Adipose tissue (tissue), 3 donors: ENCODE results near the gene SLAMF1. TPM values are rescaled to one million over a fixed set of nuclear protein-coding genes. Genes with fewer than 3 reads are reported as not detected.
"Not testable (repeated sequence)": the region's sequence is repeated elsewhere in the genome, so short reads cannot be mapped to it uniquely, and the experiment has no call there.

Experiments used
- H3K27ac ChIP-seq: one replicate; pipeline ENCODE4 v1.5.1; 2013; ENCODE audit warnings: low read depth, low read length
- WGBS, 3 donors: extraction: QIAGEN DNeasy Blood & Tissue Kit; methylation state at CpG; one replicate each; pipeline ENCODE4 v1.1.7; 2013; 5-methylcytosine and 5-hydroxymethylcytosine counted together
- polyA plus RNA-seq, 3 donors: library from polyadenylated mRNA; stranded (reverse); fragments of 200-250 nt; gene quantifications; one replicate each; pipeline ENCODE4 v1.2.3, GENCODE V29; 2013
- donor health status: healthy with polysubstance abuse.
- donor health status: Bipolar disorder and iron deficiency.
- donor health status: healthy.

The SLAMF1 gene, protein sequence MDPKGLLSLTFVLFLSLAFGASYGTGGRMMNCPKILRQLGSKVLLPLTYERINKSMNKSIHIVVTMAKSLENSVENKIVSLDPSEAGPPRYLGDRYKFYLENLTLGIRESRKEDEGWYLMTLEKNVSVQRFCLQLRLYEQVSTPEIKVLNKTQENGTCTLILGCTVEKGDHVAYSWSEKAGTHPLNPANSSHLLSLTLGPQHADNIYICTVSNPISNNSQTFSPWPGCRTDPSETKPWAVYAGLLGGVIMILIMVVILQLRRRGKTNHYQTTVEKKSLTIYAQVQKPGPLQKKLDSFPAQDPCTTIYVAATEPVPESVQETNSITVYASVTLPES
- 1 to 10 TPM in 1 of 3 donors, under 1 TPM in 1, not detected in 1; 0.12 to 3.6 TPM for polyA plus RNA-seq

DNA sequence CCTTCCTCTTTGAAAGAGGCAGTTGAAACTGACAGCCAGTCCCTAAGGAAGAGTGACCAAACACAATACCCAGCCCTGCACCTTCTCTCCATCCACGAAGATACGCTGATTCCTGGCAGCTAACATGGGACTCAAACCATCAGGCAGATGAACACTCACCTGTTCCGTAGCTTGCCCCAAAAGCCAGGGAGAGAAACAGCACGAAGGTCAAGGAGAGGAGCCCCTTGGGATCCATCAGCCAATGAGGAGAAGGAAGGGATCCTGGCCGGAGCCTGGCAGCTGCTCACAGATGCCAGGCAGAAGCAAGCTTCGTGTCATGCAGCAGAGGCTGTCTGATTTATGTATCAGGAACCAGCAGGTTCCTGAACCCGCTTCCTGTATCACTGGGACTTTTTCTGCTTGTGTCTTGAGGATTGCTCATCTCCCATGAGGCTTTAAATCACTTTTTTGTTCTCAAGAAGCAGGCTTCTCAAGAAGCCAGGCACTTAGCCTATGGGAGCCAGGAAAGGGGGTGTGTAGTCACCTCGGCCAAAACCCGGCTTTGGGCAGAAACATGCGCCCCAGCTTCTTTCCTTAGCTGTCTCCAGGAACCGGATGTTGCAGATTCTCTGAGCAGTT lies at the start of gene SLAMF1:
Gene SLAMF1, minus strand, starts transcription at position 334 of the 618 bp plus-strand sequence. Its CDS starts 99 bp downstream, at position 235.
- H3K27ac ChIP-seq, result no peak within 1 kb of the TSS
- WGBS, 3 donors, result 29 to 72% (median 34%) methylated on average over 11 of the region's 11 CpGs

DNA sequence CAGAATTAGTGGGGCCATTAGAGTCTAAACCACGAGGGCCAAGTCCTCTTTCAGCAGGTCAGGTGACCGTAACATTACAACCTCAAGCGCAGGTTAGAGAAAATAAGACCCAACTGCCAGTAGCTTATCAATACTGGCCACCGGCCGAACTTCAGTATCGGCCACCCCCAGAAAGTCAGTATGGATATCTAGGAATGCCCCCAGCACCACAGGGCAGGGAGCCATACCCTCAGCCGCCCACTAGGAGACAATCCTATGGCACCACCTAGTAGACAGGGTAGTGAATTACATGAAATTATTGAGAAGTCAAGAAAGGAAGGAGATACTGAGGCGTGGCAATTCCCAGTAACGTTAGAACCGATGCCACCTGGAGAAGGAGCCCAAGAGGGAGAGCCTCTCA lies 45.5 kb upstream of the SLAMF1 start:
- 81 to 87% (median 81%) methylated on average over 10 of the region's 10 CpGs for WGBS, 3 donors
- not testable (repeated sequence) for H3K27ac ChIP-seq

DNA sequence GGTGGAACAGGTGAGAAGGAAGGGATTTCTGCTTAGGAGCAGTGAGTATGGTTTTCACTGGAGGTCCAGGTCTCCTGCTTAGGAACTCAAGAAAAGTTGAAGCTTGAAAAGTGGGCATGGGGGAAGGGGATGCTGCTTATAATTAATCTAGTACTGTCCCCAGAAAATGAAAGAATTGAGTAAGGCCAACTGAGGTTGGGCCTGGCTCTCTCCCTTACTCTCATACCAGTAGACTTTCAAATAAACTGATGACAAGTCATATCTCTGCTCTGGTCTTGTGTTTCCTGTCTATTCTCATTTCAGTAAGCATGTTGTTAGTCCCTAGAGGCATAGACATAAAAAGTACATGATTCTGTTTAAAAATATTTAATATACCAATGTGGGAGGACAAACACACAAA lies 38.4 kb upstream of the SLAMF1 start:
- H3K27ac ChIP-seq, result no peak overlapping the region

DNA sequence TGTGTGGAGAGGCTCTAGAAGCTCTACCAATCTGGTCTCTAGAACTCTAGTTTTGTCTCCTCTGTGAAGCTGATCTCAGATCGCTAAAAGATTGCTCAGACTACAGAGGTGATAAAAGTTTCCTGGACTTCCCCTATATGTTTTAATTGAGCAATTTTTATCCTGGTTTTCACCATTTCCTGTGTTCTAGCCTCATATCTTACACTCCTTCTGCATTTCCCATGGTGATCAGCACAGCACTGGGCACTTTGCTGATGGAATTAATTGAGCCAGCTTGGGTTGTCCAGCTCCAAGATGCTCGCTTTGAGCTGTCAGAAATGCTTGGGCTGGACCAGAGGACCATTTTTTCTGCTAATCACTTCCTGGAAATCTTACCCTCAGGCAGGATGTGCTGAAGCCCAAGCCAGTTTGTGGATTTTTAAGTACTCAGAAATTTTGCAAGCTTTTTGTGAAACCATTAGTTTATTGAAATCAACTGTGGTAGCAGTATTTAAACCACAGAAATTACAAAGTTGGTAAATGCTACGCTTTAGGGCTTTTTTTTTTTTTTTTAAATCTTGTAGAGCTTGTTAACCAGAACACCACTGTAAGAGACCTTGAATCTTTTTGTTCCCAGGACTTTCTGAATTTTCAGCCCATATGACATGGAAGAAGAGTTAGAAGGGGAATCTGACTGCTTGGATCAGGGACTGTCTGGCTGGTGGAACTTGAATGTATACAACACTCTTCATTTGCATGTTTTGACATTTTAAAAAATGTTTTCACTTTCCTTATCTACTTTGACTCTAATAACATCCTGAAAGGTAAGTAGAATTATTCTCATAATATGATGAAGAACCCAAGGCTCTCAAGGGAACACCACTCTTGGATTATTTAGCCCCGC lies 36.4 kb upstream of the SLAMF1 start:
- 44 to 80% (median 58%) methylated on average over 4 of the region's 4 CpGs for WGBS, 3 donors
- H3K27ac ChIP-seq, result no peak overlapping the region

DNA sequence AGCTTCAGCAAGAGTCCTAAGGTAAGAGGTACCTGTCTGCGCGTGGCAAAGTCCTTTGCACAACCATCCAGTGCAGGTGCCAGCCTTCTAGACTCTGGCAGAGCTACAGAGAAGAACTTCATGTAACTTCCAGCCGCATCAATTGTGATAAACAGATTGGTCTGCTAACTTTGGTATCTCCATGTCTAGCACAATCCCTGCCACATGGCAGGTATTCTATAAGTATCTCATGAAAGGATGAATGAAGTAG lies 35.0 kb upstream of the SLAMF1 start:
- 89 to 98% (median 94%) methylated on average over 3 of the region's 3 CpGs for WGBS, 3 donors
- no peak overlapping the region for H3K27ac ChIP-seq

DNA sequence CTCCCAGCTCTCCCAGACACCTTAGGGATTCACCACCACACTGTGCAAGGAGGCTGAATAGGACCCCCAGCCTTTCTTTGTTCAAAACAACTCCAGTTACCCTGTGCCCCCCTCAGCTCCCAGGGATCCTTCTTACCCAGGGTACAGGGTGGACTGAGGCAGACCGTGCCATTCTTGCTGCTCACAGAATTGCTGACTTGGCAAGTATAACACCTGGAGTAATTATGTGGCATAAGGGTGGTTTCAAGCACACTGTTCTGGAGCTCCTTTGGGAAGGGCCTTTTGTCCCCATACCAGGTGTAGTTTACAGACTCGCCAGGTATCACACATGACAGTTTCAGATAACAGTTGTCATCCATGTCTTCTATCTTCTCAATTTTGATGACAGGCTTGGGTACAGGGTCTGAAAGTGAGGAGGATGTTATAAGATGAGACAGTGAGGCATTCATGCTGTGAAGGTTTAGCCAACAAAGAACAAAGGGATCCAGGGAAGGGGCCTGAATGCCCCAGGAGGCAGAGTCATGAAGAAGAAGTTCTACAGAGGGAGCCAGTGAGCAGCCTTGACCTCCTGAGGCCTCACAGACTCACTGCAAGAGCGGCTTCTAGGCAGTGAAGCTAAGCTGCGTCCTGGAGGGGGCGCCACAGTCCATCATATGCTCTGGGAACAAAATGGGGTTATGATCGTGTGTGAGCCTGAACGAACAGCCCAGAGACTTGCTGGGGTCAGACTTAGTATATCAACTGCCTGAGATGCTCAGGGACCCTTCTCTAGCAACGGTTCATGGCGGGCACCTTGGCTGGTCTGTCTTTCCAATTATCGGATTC lies 34.4 kb upstream of the SLAMF1 start:
- 51 to 58% (median 56%) methylated on average over 10 of the region's 10 CpGs for WGBS, 3 donors
- H3K27ac ChIP-seq, result no peak overlapping the region

DNA sequence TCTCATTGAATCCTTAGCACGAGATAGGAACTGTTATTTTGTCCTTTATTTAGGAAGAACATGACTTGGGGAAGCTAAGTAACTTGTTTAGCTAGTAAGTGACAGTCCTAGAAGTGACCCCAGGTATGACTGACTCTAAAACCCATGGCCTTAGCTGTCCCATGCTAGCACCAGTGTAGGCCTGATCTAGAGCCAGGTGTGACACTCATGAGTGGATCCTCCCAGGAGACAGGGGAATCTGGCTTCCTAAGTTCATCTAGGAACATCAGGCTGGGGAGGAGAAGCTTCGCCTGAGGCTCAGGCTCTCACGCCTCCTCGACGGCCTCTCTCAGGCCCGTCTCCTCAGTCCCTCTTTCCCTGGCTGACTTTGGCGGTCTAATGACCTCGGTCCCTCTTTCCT lies 33.6 kb upstream of the SLAMF1 start:
- no peak overlapping the region for H3K27ac ChIP-seq
- WGBS, 3 donors, result 93 to 94% (median 94%) methylated on average over 8 of the region's 8 CpGs

DNA sequence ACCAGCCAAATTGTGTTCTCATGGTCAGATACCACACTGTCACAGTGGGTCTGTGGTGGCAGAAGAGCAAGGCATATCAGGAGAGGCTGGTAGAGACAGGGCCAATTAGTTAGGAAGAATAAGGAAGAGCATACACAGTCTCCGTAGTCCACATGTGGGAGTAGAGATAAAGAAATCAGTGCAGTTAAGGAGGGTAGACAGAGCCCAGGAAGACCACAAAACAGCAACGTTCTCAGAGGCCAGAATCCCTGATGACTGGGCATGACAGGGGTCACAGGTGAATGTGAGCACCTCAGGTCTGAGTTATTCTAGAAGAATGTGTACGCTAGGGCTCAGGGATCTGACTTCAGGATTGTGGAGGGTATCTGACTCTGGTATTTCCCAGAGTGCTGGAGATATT lies 33.0 kb upstream of the SLAMF1 start:
- WGBS, 3 donors, result 72 to 84% (median 78%) methylated on average over 3 of the region's 3 CpGs
- H3K27ac ChIP-seq, result no peak overlapping the region

DNA sequence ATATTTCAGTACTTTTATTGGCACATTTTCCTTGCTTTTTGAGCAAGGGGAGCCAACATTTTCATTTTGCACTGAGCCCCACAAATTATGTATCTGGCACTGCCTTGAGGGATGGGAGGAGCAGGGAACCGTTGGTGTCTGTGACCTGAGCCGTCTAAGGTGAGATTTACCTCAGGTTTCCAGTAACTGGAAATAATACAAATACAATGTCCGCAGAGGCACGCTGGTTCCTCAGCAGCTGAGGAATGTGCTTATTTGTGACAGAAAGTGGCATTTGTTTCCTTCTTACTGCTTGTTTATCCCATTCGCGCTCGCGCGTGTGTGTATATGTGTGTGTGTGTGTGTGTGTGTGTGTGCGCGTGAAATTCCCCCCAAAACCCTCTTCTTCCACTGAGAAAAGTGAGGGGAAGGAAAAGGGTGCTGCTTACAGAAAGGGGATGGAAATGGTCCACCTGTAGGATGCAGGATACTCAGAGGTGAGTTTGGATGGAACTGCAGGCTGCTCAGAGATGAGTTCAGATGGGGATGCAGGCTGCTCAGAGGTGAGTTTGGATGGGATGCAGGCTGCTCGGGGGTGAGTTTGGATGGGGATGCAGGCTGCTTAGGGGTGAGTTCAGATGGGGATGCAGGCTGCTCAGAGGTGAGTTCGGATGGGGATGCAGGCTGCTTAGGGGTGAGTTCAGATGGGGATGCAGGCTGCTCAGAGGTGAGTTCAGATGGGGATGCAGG lies 30.2 kb upstream of the SLAMF1 start:
- 71 to 79% (median 76%) methylated on average over 13 of the region's 13 CpGs for WGBS, 3 donors
- H3K27ac ChIP-seq, result no peak overlapping the region

DNA sequence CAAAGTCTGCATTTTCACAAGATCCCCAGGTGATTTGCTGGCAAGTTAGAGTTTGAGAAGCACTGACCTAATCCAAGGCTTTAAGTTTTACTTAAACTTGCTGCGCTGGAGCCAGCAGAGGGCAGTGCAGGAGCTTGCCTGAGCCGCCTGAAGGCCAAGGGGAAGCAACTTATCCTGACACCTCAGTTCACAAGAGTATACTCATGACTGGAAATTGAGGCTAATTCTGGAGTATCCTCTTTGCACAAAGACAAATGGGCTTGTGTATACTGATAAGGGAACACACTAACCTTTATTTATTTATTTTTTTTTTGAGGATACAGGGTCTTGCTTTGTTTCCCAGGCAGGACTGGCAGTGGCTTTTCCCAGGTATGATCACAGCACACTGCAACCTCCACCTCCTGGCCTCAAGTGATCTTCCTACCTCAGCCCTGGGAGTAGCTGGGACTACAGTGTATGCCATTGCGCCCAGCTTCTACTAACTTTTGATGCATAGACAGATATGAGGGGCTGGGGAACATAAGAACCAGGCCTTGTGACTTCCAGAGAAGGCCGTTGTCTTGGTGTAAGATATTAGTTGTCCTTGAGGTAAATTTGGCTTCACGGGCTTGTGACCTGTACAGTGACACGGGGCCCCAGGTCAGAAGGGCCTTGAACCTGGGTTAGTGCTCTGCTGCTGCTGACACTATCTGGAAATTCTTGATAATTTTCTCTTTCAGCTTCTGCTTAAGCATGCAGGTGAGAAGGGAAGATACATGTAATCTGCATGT lies 29.0 kb upstream of the SLAMF1 start:
- 37 to 53% (median 51%) methylated on average over 6 of the region's 6 CpGs for WGBS, 3 donors
- H3K27ac ChIP-seq, result no peak overlapping the region

DNA sequence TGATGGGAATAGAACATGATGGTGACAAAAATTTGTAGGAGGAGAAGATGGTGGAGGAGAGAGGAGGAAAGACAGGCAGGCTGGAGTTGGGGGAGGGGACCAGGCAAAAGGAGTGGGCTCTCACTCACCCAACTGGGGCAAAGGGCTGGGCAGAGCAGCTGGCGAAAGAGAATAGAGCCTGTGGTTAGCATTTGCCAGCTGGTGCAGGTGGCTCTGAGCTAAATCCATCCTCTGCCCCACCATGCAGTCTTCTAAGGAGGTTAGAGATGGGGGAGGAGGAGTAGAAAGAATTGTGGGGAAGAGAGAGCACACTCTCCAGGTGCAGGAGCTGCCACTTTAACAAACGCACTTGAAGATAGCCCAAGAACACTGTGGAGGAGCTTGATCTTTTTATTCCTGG lies 27.6 kb upstream of the SLAMF1 start:
- H3K27ac ChIP-seq, result no peak overlapping the region
- WGBS, 3 donors, result 49 to 72% (median 63%) methylated on average over 2 of the region's 2 CpGs

DNA sequence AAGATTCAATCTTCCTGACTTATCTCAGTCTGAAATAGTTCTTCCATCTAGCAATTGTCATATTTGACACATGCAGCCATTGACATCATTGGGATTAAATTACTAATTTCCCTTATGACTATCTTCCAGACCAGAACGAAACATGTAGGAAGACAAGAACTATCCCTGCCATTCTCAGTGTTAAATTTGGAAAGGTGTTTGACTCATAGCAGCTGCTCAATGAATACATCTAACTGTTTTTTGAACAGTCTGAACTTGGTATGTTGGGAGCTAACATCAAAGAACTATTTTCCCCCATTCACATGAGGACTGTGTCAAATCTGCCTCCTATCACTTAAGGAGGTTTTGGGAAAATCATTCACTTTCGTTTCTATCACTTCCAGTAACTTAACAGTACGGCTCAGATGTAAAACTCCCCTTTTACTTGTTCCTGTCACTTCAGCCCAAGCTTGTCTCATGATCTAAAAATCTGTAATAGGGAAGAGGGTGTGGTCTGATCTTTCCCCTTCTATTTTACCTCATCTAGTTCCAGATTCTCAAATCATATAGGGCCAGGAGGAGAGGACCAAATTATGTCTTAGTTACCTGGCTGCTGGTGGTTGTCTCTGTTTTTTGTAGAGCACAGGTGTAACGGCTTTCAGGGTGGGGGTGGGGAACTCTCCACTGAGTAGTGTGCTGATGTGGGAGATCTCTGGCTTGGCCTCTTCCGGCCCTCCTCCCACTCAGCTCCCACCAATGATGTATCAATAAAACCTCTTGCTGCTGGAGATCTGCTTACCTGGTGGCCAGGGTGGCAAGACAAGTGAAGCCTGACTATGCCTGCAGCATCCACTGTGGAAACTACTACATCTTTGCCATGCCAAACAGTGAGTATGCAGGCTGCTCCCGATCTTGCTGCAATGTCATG lies 26.2 kb upstream of the SLAMF1 start:
- 47 to 53% (median 51%) methylated on average over 6 of the region's 6 CpGs for WGBS, 3 donors
- no peak overlapping the region for H3K27ac ChIP-seq

DNA sequence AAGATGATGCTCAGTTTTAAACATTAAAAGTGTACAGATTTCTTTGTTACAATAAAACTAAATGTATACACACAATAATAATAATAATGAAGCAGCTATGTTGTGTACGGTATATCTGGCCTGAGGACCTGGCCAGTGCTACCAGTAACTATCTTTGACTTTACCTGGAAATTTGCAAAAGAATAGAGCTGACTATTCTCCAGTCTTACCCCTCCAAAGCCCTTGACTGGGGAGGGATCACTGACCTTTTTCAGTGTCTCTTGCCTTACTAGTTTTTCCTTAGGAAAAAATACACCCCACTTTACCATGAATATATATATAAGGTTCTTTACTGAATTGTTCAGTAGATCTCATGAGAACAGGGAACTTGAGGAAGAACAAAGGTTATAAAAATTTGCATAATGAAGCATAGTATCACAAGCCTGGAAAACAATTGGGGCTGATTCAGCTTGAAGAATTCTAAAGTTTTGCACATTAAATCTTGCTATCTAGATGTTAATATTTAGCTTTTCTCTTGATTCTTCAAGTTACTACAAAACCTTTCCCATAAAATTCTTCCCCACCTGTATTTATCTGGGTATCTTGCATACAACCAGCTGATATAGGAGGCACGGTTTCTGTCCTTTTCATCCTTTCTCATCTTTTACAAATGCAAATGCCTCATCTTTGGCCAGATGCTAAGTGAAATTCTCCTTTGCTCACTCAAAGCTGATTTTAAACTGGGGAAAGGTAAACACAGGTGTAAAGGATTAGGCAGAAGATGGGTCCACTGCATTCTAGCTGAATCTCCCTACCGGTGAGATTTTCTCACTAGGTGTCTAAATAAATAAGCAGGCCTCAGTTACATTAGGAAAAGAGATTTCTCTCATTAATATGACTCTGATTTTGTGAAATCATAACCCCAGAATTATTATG lies 25.0 kb upstream of the SLAMF1 start:
- 55 to 70% (median 60%) methylated on average over 3 of the region's 3 CpGs for WGBS, 3 donors
- H3K27ac ChIP-seq, result no peak overlapping the region

DNA sequence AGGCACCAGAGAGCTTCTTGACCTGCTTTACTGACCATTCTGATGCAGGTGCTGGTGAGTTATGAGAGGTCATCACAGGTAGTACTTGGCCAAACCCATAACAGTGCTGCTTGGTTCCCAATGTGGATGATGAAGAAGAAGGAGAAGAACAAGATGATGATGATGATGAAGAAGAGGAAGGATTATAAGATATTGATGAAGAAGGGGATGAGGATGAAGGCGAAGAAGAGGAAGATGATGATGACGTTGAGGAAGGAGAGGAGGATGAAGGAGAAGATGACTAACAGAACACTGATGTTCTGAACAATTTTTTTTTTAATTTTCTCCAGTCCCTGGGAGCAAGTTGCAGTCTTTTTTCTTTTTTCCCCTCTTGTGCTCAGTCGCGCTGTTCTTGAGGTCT lies 23.9 kb upstream of the SLAMF1 start:
- WGBS, 3 donors, result 87 to 90% (median 87%) methylated on average over 4 of the region's 4 CpGs
- no peak overlapping the region for H3K27ac ChIP-seq

DNA sequence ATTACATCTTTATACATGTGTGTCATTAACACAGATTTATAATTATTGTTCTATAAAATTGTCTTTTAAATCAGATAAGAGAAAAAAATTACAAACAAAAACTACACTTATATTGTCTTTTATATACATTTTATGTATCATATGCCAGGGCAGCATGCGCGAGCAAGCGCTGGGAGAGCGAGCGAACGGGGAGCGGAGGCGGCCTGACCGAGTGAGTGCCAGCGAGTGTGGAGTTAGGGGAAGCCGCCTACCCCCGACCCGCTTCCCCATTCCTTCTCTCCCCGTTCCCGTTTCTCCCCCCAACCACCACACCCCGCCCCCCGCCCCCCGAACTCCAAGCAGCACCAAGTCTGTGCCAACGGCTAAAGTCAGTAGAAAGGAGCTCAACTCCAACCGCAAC lies 23.0 kb upstream of the SLAMF1 start:
- no peak overlapping the region for H3K27ac ChIP-seq
- WGBS, 3 donors, result 95 to 97% (median 97%) methylated on average over 20 of the region's 20 CpGs

DNA sequence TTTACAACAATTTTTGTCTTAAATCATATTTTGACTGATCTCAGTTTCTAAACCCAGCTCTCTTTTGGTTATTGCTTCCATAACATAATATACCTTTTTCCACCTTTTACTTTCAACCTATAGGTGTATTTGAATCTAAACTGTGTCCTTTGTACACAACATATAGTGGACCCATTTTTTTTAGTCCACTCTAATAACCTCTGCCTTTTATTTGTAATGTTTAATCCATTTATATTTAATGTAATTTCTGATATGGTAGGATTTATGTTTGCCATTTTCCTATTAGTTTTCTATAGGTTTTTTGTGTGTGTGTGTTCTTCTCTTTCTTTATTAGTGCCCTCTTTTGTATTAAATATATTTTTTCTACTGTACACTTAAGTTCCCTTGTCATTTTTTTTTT lies 22.4 kb upstream of the SLAMF1 start:
- no peak overlapping the region for H3K27ac ChIP-seq
